HFF-Myc (cell line): ENCODE results near the gene LTBP2.

Experiments used
- DNase-seq: peaks from one replicate; pipeline ENCODE4 v3.0.0-alpha.2; 2011; ENCODE audit warnings: low read depth; ENCODE audit errors: extremely low read depth
- H3K4me3 ChIP-seq: replicated peaks from 2 replicates; pipeline ENCODE4 v1.5.1; 2011; ENCODE audit warnings: low read depth, mild to moderate bottlenecking, control low read depth, low read length
- TF ChIP-seq, protein P1 (sequence below): IDR thresholded peaks from 2 replicates; pipeline ENCODE4 v1.5.1; 2012; ENCODE audit warnings: mild to moderate bottlenecking, low read depth, low read length, control low read depth; ENCODE audit errors: missing control alignments

The LTBP2 gene

DNA sequence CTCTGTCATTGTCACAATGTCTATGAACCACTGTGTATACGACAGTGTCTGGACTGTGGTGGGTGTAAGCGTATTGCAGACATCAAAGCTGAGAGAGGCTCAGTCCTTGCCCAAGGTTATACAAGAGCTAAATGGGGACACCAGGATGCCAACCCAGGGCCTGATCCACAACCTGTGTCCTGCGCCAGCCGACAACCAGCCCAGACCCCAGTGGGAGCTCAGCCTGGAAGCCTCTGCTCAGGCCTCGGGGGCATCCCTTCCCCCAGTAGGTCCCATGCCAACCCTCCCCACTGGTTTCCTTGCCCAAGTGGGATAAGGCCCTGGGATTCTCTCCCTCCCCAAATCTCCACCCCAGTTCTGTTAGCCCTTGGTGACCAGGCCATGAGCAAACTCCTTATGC lies 54.3 kb downstream of the LTBP2 start:
- TF ChIP-seq, protein P1, sequence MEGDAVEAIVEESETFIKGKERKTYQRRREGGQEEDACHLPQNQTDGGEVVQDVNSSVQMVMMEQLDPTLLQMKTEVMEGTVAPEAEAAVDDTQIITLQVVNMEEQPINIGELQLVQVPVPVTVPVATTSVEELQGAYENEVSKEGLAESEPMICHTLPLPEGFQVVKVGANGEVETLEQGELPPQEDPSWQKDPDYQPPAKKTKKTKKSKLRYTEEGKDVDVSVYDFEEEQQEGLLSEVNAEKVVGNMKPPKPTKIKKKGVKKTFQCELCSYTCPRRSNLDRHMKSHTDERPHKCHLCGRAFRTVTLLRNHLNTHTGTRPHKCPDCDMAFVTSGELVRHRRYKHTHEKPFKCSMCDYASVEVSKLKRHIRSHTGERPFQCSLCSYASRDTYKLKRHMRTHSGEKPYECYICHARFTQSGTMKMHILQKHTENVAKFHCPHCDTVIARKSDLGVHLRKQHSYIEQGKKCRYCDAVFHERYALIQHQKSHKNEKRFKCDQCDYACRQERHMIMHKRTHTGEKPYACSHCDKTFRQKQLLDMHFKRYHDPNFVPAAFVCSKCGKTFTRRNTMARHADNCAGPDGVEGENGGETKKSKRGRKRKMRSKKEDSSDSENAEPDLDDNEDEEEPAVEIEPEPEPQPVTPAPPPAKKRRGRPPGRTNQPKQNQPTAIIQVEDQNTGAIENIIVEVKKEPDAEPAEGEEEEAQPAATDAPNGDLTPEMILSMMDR, result no peak
- DNase-seq, result no peak
- no peak overlapping the region for H3K4me3 ChIP-seq

DNA sequence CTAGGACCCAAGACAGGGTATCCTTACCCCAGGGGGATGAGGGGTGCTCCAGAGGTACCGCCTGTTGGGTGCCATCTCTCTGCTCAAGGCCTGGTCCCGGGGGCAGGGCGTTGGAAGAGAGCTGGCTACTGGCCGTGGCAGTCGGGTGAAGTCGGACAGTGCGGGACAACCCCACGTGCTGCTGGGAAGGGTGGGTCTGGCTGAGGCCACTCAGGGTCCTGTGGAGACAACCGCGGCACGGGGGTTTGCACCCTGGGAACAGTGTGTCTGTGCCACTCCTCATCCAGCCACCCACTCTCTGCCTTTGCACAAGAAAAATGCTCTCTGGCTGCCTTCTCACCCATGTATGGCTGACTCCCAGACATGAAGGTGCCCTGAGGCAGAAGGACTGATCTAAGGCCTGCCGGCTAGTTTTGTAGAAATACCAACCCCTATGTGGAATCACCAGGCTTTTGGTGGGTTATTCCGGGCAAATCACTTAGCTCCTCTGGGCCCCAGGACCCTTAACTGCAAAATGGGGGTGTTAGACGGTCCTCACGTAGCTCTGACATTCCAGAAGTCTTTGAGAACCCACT lies 56.5 kb downstream of the LTBP2 start:
- DNase-seq, result no peak
- TF ChIP-seq, protein P1, result no peak
- no peak overlapping the region for H3K4me3 ChIP-seq

GRCh38 chr14:74554742-74555362 lies 57.2 kb downstream of the LTBP2 start:
- no peak overlapping the region for H3K4me3 ChIP-seq
- TF ChIP-seq, protein P1, result no peak
- DNase-seq, result no peak

GRCh38 chr14:74552623-74553022 lies 59.4 kb downstream of the LTBP2 start:
- no peak for DNase-seq
- H3K4me3 ChIP-seq, result no peak overlapping the region
- TF ChIP-seq, protein P1, result no peak

DNA sequence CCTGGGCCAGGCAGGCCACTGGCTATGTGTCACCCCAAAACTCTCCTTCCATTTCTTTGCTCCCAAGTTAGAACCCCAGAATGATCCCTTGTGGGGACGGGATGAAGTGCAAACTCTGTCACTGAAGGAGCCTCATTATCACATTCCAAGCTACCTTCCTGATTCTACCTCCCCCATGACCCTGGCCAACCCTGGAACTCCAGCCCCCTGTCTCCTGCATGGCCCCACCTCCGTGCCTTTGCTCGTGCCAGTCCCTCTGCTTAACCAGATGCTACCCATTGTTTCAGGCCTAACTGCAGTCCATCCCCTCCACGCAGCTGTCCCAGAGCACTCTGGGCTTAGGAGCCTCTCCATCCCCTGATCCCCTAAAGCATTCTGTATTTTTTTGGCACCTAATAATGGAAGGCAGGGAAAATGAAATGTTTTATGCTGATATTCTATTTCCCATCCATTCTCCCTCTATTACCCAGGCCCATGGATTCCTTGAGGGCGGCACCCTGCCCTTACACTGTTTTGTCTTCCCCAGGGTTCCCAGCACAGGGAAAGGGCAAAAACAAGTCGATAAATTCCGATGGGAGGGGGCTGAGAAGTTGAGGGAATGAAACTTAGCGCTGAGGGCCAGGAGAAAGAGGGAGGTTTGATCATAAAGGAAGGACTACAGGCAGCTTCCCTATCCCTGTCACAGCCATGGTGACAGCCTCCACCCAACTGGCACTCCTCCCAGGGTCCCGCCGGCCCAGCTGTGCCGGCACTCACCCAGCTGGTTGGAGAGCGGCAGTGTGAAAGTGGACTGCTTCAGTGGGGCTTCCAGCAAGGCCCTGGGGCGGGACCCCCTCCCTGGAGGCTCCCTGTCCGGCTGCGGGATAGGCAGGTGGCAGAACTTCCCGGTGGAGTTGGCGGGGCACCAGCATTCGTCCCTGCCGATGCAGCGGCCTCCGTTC lies 60.3 kb downstream of the LTBP2 start:
- no peak overlapping the region for H3K4me3 ChIP-seq
- no peak for DNase-seq
- TF ChIP-seq, protein P1, result no peak

- TF ChIP-seq, protein P1, result no peak
- H3K4me3 ChIP-seq, result no peak overlapping the region
- no peak for DNase-seq
Observed at GRCh38 chr14:74551001-74551400, 61.0 kb downstream of the LTBP2 start.
